ENCODE measurements around the gene ZNF628.

The ZNF628 gene

GRCh38 chr19:55481148-55481793 is 4.9 kb downstream of the ZNF628 start:
- no peak for TF ChIP-seq GATA2 (IDR thresholded peaks at IDR 0.05; ENCODE audit: low read depth, low read length)
- no peak for TF ChIP-seq GATA3 (IDR thresholded peaks at IDR 0.05; ENCODE audit: low read depth, low read length)

GRCh38 chr19:55481794-55482155 is 5.4 kb downstream of the ZNF628 start:
- TF ChIP-seq GATA3 (IDR thresholded peaks at IDR 0.05; ENCODE audit: low read depth, low read length) (no peak), GATA2 (IDR thresholded peaks at IDR 0.05; ENCODE audit: low read depth, low read length) (no peak)

- TF ChIP-seq GATA3 (IDR thresholded peaks at IDR 0.05; ENCODE audit: low read depth, low read length) (no peak), GATA2 (IDR thresholded peaks at IDR 0.05; ENCODE audit: low read depth, low read length) (no peak)
Measured at GRCh38 chr19:55482156-55482961, 5.9 kb downstream of the ZNF628 start.

- TF ChIP-seq GATA2 (IDR thresholded peaks at IDR 0.05; ENCODE audit: low read depth, low read length), result no peak
Measured at GRCh38 chr19:55482967-55483705, 6.7 kb downstream of the ZNF628 start.

- TF ChIP-seq GATA2 (IDR thresholded peaks at IDR 0.05; ENCODE audit: low read depth, low read length), result no peak
- TF ChIP-seq GATA3 (IDR thresholded peaks at IDR 0.05; ENCODE audit: low read depth, low read length), result no peak
Measured at GRCh38 chr19:55483706-55484592, 7.5 kb downstream of the ZNF628 start.

GRCh38 chr19:55484593-55485438 is 8.4 kb downstream of the ZNF628 start, which contains the start of gene NAT14:
Gene NAT14, plus strand, starts transcription at chr19:55485188. Its CDS starts 521 bp downstream, at chr19:55485709.
- TF ChIP-seq GATA2 (IDR thresholded peaks at IDR 0.05; ENCODE audit: low read depth, low read length), result no peak
- TF ChIP-seq GATA3 (IDR thresholded peaks at IDR 0.05; ENCODE audit: low read depth, low read length), result no peak

GRCh38 chr19:55485439-55486011 is 9.1 kb downstream of the ZNF628 start:
- TF ChIP-seq GATA2 (IDR thresholded peaks at IDR 0.05; ENCODE audit: low read depth, low read length), result no peak
- TF ChIP-seq GATA3 (IDR thresholded peaks at IDR 0.05; ENCODE audit: low read depth, low read length), result no peak

- TF ChIP-seq GATA2 (IDR thresholded peaks at IDR 0.05; ENCODE audit: low read depth, low read length), result no peak
- no peak for TF ChIP-seq GATA3 (IDR thresholded peaks at IDR 0.05; ENCODE audit: low read depth, low read length)
Measured at GRCh38 chr19:55486043-55486970, 9.9 kb downstream of the ZNF628 start.

- TF ChIP-seq GATA2 (IDR thresholded peaks at IDR 0.05; ENCODE audit: low read depth, low read length), result no peak
- no peak for TF ChIP-seq GATA3 (IDR thresholded peaks at IDR 0.05; ENCODE audit: low read depth, low read length)
Measured at GRCh38 chr19:55486971-55487923, 10.8 kb downstream of the ZNF628 start.

GRCh38 chr19:55487924-55488687 is 11.7 kb downstream of the ZNF628 start, which contains the start of gene SSC5D:
Gene SSC5D, plus strand, starts transcription at chr19:55488436. Its CDS starts 154 bp downstream, at chr19:55488590.
- TF ChIP-seq GATA3 (IDR thresholded peaks at IDR 0.05; ENCODE audit: low read depth, low read length) (no peak), GATA2 (IDR thresholded peaks at IDR 0.05; ENCODE audit: low read depth, low read length) (no peak)
